ENCODE results near the gene SIGMAR1.

Gene SIGMAR1

GRCh38 chr9:34600908-34601307, 36.7 kb downstream of the SIGMAR1 start:
- DNase-seq: no peak

- DNase-seq: no peak
These were observed 38.0 kb downstream of the SIGMAR1 start for GRCh38 chr9:34599546-34599945.

- DNase-seq: no peak
These were observed 43.4 kb downstream of the SIGMAR1 start for GRCh38 chr9:34594177-34594576.

GRCh38 chr9:34592895-34593601, 44.5 kb downstream of the SIGMAR1 start:
- peak in 2 of 3 experiments; percentile 13 to 29 for DNase-seq

- DNase-seq: no peak
These were observed 45.4 kb downstream of the SIGMAR1 start for GRCh38 chr9:34591917-34592866.

GRCh38 chr9:34591248-34591916, 46.2 kb downstream of the SIGMAR1 start:
- DNase-seq: peak; percentile 30 to 70 (median 40)

- DNase-seq: peak in 2 of 3 experiments; percentile 38 to 55
These were observed 47.0 kb downstream of the SIGMAR1 start for GRCh38 chr9:34590381-34591247.

GRCh38 chr9:34589636-34590380, 47.8 kb downstream of the SIGMAR1 start, which contains the start of gene CNTFR:
CNTFR (minus strand) TSS chr9:34589724; CDS start chr9:34568981, 20,743 bp downstream.
- DNase-seq: peak in 2 of 3 experiments; percentile 60 to 69

GRCh38 chr9:34588671-34589635, 48.6 kb downstream of the SIGMAR1 start:
- peak; percentile 15 to 58 (median 57) for DNase-seq

- no peak for DNase-seq
These were observed 50.3 kb downstream of the SIGMAR1 start for GRCh38 chr9:34587271-34587670.

- DNase-seq: no peak
These were observed 51.5 kb downstream of the SIGMAR1 start for GRCh38 chr9:34585946-34586669.

GRCh38 chr9:34584970-34585369, 52.6 kb downstream of the SIGMAR1 start:
- DNase-seq: no peak
